IMR-90 (cell line): ENCODE measurements around the gene CD6.

Source experiments
- BHLHE40 ChIP-seq: fragments of 150-350 bp; IDR thresholded peaks from 2 replicates; pipeline ENCODE4 v1.6.1; 2016; ENCODE audit warnings: mild to moderate bottlenecking, low read depth, low read length
- CTCF ChIP-seq: conservative IDR thresholded peaks from 2 replicates; pipeline ENCODE4 v1.5.1; 2012; ENCODE audit warnings: mild to moderate bottlenecking, low read depth, low read length, improper control_type of control experiment
- MXI1 ChIP-seq: IDR thresholded peaks from 2 replicates; pipeline ENCODE4 v1.6.1; 2012; ENCODE audit warnings: low read depth, mild to moderate bottlenecking, low read length, moderate library complexity, borderline replicate concordance
- POLR2A ChIP-seq: IDR thresholded peaks from 2 replicates; pipeline ENCODE4 v1.6.1; 2012; ENCODE audit warnings: mild to moderate bottlenecking, low read depth, low read length
- RAD21 ChIP-seq: IDR thresholded peaks from 2 replicates; pipeline ENCODE4 v1.6.1; 2012; ENCODE audit warnings: low read length, improper control_type of control experiment
- RCOR1 ChIP-seq: IDR thresholded peaks from 2 replicates; pipeline ENCODE4 v1.6.1; 2012; ENCODE audit warnings: mild to moderate bottlenecking, low read length, improper control_type of control experiment; ENCODE audit not compliant: insufficient replicate concordance
- SMC3 ChIP-seq: fragments of 150-350 bp; IDR thresholded peaks from 2 replicates; pipeline ENCODE4 v1.6.1; 2016; ENCODE audit warnings: low read depth, mild to moderate bottlenecking, antibody characterized with exemption, low read length, moderate library complexity

DNA sequence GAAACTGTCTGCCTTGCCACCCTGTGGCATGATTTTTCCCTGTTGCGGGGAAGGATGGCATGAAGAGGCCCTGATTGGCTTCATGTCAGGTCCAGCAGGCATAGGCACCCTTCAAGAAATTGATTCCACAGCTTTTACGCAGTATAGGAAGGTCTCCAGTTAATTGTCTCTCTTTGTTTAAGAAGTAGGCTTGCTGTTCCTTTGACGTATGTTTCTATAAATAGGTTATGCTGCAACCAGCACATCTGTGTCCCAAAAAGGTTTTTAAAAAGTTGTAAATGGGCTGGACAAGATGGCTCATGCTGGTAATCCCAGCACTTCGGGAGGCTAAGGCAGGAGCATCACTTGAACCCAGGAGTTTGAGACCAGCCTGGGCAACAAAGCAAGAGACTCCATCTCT is 62.6 kb downstream of the CD6 start:
- TF ChIP-seq POLR2A (no peak), CTCF (no peak), MXI1 (no peak), SMC3 (no peak), RAD21 (no peak), BHLHE40 (no peak), RCOR1 (no peak)
